SU-DHL-6 (cell line): ENCODE data around the gene ENPP5.

ENCODE experiments used
- H2AFZ ChIP-seq: fragments of 200-600 bp; sonication (generic); 2 replicates; pipeline ENCODE4 v1.6.1; 2014; ENCODE audit warnings: low read depth, mild to moderate bottlenecking, moderate library complexity, mixed read lengths, antibody characterized with exemption, low read length; ENCODE audit not compliant: severe bottlenecking
- H3F3A ChIP-seq: fragments of 200-600 bp; shearing (Covaris generic); 2 replicates; pipeline ENCODE4 v1.6.0; 2016; ENCODE audit warnings: antibody characterized with exemption, mild to moderate bottlenecking; ENCODE audit not compliant: insufficient read depth
- H3K27ac ChIP-seq: fragments of 200-600 bp; sonication (generic); 2 replicates; pipeline ENCODE4 v1.5.1; 2016; ENCODE audit warnings: low read depth, mild to moderate bottlenecking, low read length, moderate library complexity, mixed read lengths
- H3K27me3 ChIP-seq: fragments of 200-600 bp; sonication (generic), shearing (Covaris generic); 2 replicates; pipeline ENCODE4 v1.6.0; 2014; ENCODE audit warnings: mild to moderate bottlenecking, low read length
- H3K36me3 ChIP-seq: fragments of 200-600 bp; sonication (generic); 2 replicates; pipeline ENCODE4 v1.6.1; 2014; ENCODE audit warnings: mild to moderate bottlenecking, low read length, mixed read lengths
- H3K4me2 ChIP-seq: fragments of 300-600, 200-600 bp; shearing (Covaris generic), sonication (generic); 2 replicates; pipeline ENCODE4 v1.6.0; 2014; ENCODE audit warnings: low read length, low read depth, mild to moderate bottlenecking; ENCODE audit not compliant: poor library complexity, severe bottlenecking
- H3K4me3 ChIP-seq: fragments of 200-600 bp; sonication (generic); 2 replicates; pipeline ENCODE4 v1.5.1; 2014; ENCODE audit warnings: antibody characterized with exemption, low read length, mild to moderate bottlenecking, mixed read lengths; ENCODE audit not compliant: insufficient read depth, poor library complexity, severe bottlenecking
- H3K79me2 ChIP-seq: fragments of 200-600 bp; sonication (generic); 2 replicates; pipeline ENCODE4 v1.6.1; 2014; ENCODE audit warnings: mild to moderate bottlenecking, low read length, moderate library complexity; ENCODE audit not compliant: insufficient read depth
- H3K9ac ChIP-seq: fragments of 200-600 bp; sonication (generic); 2 replicates; pipeline ENCODE4 v1.7.0; 2014; ENCODE audit warnings: mild to moderate bottlenecking, low read length
- H3K9me2 ChIP-seq: fragments of 200-600 bp; sonication (generic); replicated peaks from 2 replicates; pipeline ENCODE4 v1.6.1; 2014; ENCODE audit warnings: low read length; ENCODE audit not compliant: insufficient read depth
- H3K9me3 ChIP-seq: fragments of 200-600 bp; sonication (generic); 2 replicates; pipeline ENCODE4 v1.6.1; 2014; ENCODE audit warnings: low read length, mixed read lengths; ENCODE audit not compliant: insufficient read depth
- H4K20me1 ChIP-seq: fragments of 200-600 bp; sonication (generic); 2 replicates; pipeline ENCODE4 v1.6.1; 2014; ENCODE audit warnings: low read depth, mild to moderate bottlenecking, antibody characterized with exemption, low read length, moderate library complexity, mixed read lengths
- EZH2phosphoT487 ChIP-seq: fragments of 200-600 bp; sonication (generic), shearing (Covaris generic); conservative IDR thresholded peaks from 2 replicates; pipeline ENCODE4 v1.6.1; 2018; ENCODE audit warnings: mild to moderate bottlenecking, antibody characterized with exemption, low read length, moderate library complexity, mixed read lengths
- TF ChIP-seq, protein P1 (sequence below): fragments of 200-600 bp; sonication (generic); IDR thresholded peaks from one replicate; pipeline ENCODE4 v1.5.1; 2017; ENCODE audit warnings: antibody characterized with exemption, mild to moderate bottlenecking, low read length, moderate library complexity; ENCODE audit not compliant: insufficient read depth, poor library complexity, severe bottlenecking

The ENPP5 gene

DNA sequence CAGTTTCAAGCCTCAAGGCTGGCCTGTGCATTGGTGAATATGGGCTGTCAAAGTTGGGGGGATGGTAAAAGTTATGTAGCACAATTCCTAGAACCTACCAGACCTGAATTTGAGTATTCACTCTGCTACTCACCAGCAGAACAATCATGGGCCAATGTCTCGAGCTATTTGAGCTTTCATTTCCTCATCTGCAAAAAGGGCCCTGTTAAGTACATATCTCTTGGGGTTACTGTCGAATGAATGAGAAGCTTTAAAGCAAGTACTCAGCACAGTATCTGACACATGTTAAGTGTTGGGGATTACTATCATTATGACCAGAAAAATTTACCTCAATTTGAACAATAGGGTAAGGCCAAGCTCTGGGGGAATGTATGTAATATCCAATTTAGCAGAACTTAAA lies 54.5 kb downstream of the ENPP5 start:
- no peak overlapping the region for H3K4me2 ChIP-seq
- no peaks in the 10 kb centered on the region for H3K9me2 ChIP-seq
- TF ChIP-seq, protein P1, sequence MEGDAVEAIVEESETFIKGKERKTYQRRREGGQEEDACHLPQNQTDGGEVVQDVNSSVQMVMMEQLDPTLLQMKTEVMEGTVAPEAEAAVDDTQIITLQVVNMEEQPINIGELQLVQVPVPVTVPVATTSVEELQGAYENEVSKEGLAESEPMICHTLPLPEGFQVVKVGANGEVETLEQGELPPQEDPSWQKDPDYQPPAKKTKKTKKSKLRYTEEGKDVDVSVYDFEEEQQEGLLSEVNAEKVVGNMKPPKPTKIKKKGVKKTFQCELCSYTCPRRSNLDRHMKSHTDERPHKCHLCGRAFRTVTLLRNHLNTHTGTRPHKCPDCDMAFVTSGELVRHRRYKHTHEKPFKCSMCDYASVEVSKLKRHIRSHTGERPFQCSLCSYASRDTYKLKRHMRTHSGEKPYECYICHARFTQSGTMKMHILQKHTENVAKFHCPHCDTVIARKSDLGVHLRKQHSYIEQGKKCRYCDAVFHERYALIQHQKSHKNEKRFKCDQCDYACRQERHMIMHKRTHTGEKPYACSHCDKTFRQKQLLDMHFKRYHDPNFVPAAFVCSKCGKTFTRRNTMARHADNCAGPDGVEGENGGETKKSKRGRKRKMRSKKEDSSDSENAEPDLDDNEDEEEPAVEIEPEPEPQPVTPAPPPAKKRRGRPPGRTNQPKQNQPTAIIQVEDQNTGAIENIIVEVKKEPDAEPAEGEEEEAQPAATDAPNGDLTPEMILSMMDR: no peak
- TF ChIP-seq EZH2phosphoT487: no peak
- H3K9ac ChIP-seq: no peak overlapping the region
- H3K9me3 ChIP-seq: peaks cover 4% of the 10 kb centered on the region; the same call in 1 of the 2 replicates
- H3K79me2 ChIP-seq: no peaks in the 10 kb centered on the region
- no peaks in the 10 kb centered on the region for H4K20me1 ChIP-seq
- H3K27me3 ChIP-seq: no peaks in the 10 kb centered on the region
- H2AFZ ChIP-seq: no peak overlapping the region
- no peaks in the 10 kb centered on the region for H3K36me3 ChIP-seq
- H3K27ac ChIP-seq: no peak overlapping the region
- H3F3A ChIP-seq: no peaks in the 10 kb centered on the region
- H3K4me3 ChIP-seq: no peak overlapping the region

DNA sequence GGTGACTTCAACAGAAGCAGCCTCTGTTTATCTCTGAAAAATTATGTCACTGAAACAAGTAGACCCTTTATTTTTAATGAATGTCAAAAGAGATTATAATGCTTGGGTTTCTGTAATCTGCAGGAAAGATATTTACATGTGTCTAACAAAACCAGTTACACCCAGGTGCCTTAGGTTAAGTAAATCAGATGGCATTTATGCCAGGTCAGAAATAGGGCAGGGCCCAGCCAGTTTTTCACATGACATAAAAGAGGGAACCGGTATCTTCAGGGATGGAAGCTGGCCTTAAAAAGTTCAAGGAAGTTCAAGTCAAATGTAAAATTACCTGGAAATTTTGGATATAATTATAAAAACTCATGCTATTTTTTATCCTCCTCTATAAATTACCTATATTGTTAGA lies 55.1 kb downstream of the ENPP5 start:
- H3K4me3 ChIP-seq: no peak overlapping the region
- H3K9me2 ChIP-seq: no peaks in the 10 kb centered on the region
- no peaks in the 10 kb centered on the region for H3K36me3 ChIP-seq
- H4K20me1 ChIP-seq: no peaks in the 10 kb centered on the region
- H3K4me2 ChIP-seq: no peak overlapping the region
- H2AFZ ChIP-seq: no peak overlapping the region
- TF ChIP-seq, protein P1: no peak
- TF ChIP-seq EZH2phosphoT487: no peak
- no peaks in the 10 kb centered on the region for H3K79me2 ChIP-seq
- H3K27ac ChIP-seq: no peak overlapping the region
- no peak overlapping the region for H3K9ac ChIP-seq
- no peaks in the 10 kb centered on the region for H3F3A ChIP-seq
- H3K27me3 ChIP-seq: no peaks in the 10 kb centered on the region
- H3K9me3 ChIP-seq: peaks cover 4% of the 10 kb centered on the region; the same call in 1 of the 2 replicates

GRCh38 chr6:46113370-46113769 lies 57.4 kb downstream of the ENPP5 start:
- no peaks in the 10 kb centered on the region for H3K36me3 ChIP-seq
- no peak overlapping the region for H3K4me3 ChIP-seq
- H2AFZ ChIP-seq: no peak overlapping the region
- H3K79me2 ChIP-seq: no peaks in the 10 kb centered on the region
- H3F3A ChIP-seq: no peaks in the 10 kb centered on the region
- no peak for TF ChIP-seq EZH2phosphoT487
- TF ChIP-seq, protein P1: no peak
- H3K9me2 ChIP-seq: no peaks in the 10 kb centered on the region
- H3K4me2 ChIP-seq: no peak overlapping the region
- no peaks in the 10 kb centered on the region for H4K20me1 ChIP-seq
- no peak overlapping the region for H3K27ac ChIP-seq
- peaks cover 4% of the 10 kb centered on the region; the same call in 1 of the 2 replicates for H3K9me3 ChIP-seq
- H3K27me3 ChIP-seq: no peaks in the 10 kb centered on the region
- no peak overlapping the region for H3K9ac ChIP-seq
